Iris pigment epithelial cell (primary cell): ENCODE data around the gene ZNF614.
"Not testable (repeated sequence)": the region's sequence is repeated elsewhere in the genome, so short reads cannot be mapped to it uniquely, and the experiment has no call there.

Source experiments
- DNase-seq: peaks from one replicate; pipeline ENCODE4 v3.0.0-alpha.2; 2011; ENCODE audit warnings: low read depth

ZNF614 gene

DNA sequence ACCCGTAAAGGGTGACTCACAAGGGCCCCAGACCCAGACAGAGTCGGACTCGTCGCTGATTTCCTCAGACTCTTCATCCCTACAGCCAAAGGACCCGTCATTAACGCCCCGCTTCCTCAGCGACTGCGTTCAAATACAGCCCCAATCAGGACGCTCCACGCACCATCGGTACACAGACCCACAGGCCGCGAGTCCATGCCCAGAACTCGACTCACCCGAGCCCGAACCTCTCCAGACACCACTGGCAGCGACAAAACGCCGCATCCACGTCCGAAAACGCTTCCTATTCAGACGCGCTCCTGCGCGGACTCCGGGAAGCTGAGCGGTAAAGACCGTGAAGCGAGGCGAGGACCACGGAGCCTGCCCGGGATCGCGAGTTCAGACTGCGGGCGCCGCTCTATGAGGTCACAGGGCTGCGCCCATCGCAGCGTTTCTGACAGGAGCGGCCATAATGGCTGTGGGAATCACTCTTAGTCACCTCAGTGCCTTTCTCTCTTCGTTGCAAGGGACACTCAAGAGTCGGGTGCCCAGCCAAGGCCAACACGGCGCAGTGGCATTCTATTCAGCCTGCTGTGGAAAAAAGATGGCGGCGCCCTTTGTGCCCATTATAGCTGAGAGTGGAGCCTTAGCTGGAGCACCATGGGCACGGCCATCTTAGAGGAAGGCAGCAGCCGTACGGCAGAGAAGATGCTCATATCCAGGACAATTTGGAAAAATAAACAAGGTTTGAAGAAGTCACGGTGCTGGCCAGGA is at the start of gene ZNF614:
Gene ZNF614, minus strand, starts transcription at position 353 of the 753 bp plus-strand sequence. CDS start 2,634 bp downstream, outside the sequence.
- peak; percentile 91 for DNase-seq

DNA sequence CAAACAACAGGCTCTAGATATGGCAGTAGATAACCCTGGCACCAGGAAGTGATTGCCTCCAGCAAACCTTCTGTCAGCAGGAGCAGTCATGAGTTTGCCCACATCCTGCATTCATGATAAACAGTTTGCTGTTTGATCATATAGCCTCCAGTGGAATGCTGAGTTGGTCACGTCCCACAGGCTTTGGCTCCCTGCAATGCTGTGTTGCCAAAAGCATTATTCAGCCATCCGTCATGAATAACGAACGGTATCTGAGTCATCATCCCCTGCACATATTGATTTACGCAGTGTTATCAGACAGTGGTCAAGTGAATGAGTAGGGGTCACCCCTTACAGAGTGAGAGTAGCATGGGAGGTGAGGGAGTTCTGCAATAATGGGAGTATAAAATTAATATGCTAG is 42.3 kb upstream of the ZNF614 start:
- DNase-seq: peak; percentile 88

DNA sequence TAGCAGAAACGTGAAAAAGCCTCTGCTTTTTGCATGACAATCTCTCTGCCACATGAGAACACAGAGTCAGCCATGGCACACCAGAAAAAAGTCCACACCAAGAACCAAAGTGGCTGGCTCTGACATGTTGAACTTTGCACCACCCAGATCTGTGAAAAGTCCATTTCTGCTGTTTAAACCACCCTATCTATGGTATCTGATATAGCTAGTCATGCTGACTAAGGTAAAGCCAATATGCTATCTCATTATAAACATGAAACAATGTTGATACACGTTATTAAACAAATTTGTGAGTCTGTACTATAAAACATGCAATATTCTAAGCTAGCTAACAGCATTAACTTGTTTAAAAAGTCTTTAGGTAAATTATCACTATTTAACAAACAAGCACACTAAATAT is 41.5 kb upstream of the ZNF614 start:
- no peak for DNase-seq

DNA sequence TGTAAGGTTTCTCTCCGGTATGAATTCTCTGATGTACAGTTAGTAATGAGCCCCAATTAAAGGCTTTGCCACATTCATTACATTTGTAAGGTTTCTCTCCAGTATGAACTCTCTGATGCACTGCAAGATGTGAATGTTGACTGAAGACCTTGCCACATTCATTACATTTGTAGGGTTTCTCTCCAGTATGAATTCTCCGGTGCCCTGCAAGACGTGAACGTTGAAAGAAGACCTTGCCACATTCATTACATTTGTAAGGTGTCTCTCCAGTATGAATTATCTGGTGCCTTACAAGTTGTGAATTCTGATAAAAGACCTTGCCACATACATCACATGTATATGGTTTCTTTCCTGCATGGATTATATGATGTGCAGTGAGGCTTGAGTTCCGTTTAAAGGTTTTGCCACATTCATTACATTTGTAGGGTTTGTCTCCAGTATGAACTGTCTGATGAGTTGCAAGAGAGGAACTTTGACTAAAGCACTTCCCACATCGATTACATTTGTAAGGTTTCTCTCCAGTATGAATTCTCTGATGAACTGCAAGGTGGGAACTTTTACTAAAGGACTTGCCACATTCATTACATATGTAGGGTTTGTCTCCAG is 38.2 kb upstream of the ZNF614 start:
- DNase-seq: no peak

DNA sequence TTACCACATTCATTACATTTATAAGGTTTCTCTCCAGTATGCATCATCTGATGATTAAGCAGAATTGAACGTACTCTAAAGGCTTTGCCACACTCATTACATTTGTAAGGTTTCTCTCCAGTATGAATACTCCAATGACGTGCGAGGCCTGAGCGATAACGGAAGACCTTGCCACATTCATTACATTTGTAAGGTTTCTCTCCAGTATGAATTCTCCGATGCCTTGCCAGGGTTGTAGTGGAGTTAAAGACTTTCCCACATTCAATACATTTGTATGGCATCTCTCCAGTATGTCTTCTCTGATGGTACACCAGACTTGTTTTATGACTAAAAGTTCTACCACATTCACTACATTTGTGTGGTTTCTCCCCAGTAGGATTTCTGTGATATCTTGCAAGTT is 37.2 kb upstream of the ZNF614 start:
- no peak for DNase-seq

DNA sequence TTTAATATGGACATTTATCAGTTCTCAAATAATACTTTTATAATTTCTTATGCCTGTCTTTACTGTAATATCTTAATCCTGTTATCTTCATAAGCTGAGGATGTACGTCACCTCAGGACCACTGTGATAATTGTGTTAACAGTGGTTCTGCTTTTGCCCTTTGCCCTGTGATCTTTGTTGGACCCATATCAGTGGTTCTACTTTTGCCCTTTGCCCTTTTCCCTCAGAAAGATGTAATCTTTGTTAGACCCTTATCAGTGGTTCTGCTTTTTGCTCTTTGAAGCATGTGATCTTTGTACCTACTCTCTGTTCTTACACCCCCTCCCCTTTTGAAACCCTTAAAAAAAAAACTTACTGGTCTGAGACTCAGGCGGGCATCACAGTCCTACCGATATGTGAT is 28.3 kb upstream of the ZNF614 start:
- DNase-seq: not testable (repeated sequence)

DNA sequence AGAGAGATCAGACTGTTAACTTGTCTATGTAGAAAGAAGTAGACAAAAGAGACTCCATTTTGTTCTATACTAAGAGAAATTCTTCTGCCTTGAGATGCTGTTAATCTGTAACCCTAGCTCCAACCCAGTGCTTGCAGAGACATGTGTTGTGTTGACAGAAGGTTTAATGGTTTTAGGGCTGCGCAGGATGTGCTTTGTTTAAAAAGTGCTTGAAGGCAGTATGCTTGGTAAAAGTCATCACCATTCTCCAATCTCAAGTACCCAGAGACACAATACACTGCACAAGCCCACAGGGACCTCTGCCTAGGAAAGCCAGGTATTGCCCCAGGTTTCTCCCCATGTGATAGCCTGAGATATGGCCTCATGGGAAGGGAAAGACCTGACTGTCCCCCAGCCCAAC is 23.6 kb upstream of the ZNF614 start:
- not testable (repeated sequence) for DNase-seq

DNA sequence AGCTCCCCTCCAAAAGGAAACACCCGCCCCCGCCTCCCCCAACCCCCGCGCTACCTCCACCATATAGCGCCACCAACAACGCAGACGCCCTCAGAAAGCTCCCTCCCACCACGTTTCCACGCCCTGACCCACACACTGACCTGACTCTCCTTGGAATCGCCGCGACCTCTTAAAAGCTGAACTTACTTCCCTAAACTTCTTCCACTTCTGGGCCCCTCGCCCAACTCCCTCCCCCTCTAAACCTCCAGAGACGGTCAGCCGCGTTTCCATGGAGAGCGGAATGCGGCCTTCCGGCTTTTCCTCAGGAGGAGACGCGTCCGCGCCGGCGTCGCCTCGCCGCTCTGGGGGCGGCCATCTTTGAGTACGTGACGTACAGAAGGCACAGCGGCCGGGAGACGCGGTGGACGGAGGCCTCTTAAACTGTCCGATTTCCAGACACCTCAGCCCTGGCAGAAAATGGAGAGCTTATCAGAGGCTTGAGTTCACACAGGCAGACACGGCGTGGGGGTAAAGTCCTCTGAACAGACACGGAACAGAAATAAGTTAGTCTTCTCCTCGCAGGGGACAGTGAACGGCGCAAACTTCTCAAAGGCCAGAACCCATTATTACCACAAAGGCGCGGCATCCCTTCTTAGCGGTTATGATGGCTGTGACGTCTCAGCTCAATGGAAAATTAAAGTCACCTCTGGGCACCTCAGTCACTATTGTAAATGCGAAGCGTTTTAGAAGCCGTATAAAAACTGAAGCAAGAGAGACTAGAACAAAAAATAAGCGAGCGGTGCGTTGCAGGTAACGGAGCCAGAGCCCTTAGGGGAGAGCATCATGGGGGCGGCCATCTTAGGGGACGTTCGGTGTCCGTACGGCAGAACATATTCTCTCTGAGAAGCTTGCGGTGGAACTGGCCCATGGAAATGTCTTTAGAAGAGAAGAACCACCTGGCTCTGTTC is 20.6 kb upstream of the ZNF614 start, which contains the start of gene ZNF432:
Gene ZNF432, minus strand, starts transcription at position 284 of the 947 bp plus-strand sequence. CDS start 1,970 bp downstream, outside the sequence.
- DNase-seq: peak; percentile 94

DNA sequence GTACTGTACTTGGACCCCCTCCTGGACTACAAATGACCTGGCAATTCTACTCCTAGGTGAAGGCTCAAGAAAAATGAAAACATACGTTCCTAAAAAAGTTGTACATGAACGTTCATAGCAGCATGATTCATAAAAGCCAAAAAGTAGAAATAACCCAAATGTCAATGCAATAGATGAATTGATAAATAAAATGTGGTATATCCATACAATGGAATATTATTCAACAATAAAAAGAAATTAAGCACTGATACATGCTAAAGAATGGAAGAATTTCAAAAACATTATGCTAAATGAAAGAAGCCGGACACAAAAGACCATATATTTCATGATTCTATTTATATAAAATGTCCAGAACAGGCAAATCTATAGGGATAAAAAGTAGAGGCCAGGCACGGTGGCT is 11.0 kb upstream of the ZNF614 start:
- no peak for DNase-seq

DNA sequence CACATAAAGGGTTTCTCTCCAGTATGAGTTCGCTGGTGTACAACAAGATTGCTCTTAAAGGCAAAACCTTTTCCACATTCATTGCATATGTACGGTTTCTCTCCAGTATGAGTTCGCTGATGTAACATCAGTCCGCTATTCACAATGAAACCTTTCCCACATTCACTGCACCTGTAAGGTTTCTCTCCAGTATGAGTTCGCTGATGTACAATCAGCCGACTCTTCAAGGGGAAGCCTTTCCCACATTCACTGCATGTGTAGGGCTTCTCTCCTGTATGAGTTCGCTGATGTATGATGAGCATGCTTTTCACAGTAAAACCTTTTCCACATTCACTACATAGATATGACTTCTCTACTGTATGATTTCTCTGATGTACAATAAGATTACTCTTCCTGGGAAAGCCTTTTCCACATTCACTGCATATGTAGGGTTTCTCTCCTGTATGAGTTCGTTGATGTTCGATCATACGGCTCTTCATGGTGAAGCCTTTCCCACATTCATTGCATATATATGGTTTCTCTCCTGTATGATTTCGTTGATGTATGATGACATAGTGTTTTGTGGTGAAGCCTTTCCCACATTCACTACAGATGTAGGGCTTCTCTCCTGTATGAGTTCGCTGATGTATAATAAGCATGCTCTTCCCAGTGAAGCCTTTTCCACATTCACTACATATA is 6.0 kb upstream of the ZNF614 start:
- DNase-seq: peak; percentile 23

DNA sequence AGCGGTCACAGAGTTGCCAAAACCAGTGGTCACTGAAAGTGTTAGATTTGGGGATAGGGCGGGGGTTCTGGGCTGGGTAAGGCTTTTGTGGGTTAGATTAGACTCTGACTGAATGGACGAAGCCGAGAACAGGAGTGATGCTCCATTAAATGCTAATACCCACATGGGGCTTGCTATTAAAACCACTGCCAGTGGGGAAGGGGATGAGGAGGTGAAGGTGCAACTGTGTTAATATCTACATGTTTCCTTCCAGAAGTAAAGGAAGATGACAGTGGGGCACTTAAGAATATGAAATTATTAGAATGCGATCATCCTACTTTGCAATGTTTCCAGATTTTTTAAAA is 573 bp upstream of the ZNF614 start:
- no peak for DNase-seq

DNA sequence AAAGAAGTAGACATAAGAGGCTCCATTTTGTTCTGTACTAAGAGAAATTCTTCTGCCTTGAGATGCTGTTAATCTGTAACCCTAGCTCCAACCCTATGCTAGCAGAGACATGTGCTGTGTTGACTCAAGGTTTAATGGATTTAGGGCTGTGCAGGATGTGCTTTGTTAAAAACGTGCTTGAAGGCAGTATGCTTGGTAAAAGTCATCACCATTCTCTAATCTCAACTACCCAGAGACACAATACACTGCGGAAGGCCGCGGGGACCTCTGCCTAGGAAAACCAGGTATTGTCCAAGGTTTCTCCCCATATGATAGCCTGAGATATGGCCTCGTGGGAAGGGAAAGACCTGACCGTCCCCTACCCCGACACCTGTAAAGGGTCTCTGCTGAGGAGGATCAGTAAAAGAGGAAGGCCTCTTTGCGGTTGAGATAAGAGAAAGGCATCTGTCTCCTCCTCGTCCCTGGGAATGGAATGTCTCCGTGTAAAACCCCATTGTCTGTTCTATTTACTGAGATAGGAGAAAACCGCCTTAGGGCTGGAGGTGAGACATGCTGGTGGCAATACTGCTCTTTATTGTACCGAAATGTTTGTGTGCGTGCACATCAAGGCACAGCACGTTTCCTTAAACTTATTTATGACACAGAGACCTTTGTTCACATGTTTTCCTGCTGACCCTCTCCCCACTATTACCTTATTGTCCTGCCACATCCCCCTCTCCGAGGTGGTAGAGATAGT is 1.8 kb downstream of the ZNF614 start:
- not testable (repeated sequence) for DNase-seq

DNA sequence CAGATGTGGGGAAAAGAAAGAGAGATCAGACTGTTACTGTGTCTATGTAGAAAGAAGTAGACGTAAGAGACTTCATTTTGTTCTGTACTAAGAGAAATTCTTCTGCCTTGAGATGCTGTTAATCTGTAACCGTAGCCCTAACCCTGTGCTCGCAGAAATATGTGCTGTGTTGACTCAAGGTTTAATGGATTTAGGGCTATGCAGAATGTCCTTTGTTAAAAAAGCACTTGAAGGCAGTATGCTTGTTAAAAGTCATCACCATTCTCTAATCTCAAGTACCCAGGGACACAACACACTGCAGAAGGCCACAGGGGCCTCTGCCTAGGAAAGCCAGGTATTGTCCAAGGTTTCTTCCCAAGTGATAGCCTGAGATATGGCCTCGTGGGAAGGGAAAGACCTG is 3.7 kb downstream of the ZNF614 start:
- not testable (repeated sequence) for DNase-seq

DNA sequence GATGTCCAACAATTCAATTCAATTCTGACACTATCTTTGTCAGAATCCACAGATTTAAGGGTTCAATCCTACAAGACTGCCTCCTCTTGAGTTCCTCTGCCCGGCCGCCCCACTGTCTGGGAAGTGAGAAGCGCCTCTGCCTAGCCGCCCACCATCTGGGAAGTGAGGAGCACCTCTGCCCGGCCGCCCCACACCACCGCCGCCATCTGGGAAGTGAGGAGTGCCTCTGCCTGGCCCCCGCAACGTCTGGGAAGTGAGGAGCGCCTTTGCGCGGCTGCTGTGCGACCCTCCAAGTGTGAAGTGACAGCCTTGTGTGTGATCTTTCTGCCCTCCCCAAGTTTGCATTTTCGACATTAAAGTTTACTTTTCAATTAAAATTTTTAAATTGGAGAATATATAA is 6.0 kb downstream of the ZNF614 start:
- no peak for DNase-seq

DNA sequence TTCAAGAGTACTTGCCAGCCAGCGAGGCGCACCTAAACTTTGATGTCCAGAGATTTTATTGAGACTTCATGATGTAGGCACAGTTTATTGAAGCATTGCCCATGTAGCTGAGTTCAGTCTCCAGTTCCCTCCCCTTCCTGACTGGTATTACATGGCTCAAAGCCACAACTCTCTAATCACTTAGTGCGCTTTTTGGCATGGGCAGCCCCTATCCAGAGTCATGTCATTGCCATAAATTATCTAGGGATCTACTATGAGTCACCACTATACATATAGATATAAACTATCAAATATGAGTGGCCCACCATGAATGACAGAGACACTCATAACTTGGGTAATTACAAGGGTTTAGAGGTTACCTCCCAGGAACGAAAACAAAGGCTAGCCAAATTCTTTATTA is 7.7 kb downstream of the ZNF614 start:
- no peak for DNase-seq

DNA sequence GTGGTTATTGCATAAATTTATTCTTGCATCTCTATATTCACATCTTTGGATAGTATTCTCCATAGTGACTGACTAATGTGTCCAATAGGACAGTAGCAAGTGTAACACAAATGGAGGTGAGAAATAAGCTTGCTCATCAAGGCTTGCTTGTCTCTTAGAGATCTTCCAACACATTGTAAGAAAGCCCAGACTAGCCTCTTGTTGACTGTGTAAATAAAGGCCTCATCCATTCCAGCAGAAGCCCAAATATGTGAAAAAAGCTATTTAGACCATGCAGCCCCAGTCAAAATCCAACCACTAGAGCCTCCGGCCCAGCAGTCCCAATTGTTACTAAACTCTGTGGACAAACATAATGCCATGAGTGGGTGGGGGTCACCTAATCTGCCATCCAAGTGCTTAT is 17.5 kb downstream of the ZNF614 start:
- no peak for DNase-seq

DNA sequence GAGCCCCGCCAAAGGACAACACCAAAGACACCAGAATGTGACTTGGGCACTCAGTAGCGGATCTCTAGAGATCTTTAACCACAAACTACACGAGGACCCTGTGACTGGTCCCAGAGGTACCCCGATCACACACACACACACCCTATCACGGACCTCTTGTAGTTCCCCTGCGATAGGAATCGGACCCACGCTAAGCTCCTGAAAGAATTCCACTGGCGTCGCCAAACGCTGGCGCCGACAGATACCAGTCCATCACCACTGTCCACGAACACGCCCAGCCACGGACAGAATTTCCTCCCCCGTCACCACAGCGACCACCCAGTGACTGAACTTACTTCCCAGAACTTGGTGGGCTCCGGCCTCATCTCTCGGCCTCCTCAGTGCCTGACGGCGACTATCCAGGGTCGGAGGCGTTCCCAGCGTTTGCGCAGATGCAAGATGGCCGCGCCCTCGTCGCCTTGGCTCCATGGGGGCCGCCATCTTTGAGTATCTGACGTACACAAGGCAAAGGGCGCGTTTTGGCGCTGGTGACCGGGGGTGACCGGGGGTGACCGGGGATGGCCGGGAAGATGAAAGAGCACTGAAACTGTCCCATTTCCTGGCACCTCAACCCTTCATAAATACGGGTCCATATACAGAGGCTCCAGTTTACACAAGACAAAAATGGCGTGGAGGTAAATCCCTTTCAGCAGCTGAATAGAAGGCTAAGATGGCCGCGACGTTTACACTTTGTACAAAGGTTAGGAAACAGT is 20.2 kb downstream of the ZNF614 start, which contains the start of gene ZNF615:
Gene ZNF615, minus strand, starts transcription at position 406 of the 752 bp plus-strand sequence. CDS start 4,500 bp downstream, outside the sequence.
- peak; percentile 84 for DNase-seq

DNA sequence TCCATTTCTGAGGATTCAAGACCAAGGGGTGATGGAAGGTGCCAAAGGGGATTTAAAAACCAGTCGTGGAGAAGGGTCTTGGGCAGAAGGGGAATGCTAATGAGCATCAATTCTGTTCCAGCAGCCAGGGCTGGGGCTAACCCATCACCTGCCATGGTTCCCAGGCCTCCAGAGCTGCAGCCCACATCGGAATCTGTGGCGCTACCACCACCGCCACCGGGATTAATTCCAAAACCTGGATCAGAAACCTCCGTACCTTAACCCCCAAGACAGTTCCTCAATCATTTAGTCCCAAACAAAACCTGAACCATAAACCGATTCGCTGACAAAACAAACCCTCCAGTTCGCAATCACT is 20.8 kb downstream of the ZNF614 start:
- DNase-seq: no peak

DNA sequence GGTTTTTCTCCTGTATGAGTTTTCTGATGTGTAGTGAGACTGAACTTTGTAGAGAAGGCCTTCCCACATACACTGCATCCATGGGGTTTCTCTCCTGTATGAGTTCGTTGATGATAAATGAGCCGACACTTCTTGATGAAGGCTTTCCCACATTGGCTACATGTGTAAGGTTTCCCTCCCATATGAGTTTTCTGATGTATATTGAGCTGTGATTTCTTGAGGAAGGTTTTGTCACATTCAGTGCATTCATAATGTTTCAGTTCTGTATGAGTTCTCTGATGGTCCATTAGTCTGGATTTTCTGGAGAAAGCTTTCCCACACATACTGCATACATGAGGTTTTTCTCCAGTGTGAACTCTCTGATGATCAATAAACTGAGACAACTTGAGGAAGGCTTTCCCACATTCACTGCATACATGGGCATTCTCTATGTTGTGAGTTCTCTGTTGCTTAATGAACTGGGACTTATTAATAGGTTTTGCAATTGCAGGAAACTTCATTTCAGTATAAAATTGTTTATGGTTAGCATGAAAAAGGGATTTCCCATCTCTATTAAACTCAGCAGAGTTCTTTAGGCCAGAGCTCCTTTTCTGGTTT is 34.0 kb downstream of the ZNF614 start:
- DNase-seq: no peak

DNA sequence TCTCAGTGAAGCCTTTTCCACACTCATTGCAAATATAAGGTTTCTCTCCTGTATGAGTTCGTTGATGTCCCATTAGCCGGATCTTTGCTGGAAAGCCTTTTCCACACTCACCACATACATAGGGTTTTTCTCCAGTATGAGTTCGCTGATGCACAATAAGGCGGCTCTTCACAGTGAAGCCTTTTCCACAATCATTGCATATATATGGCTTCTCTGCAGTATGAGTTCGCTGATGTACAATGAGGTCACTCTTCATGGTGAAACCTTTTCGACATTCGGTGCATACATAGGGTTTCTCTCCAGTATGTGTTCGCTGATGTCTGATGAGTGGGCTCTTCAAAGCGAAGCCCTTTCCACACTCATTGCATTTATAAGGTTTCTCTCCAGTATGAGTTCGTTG is 34.8 kb downstream of the ZNF614 start:
- no peak for DNase-seq
